Measurements from ENCODE around the gene NPC1.

Gene NPC1

GRCh38 chr18:23586249-23587196, at the start of gene NPC1:
Gene NPC1 (minus strand): TSS chr18:23586506. CDS start chr18:23586343, 163 bp downstream.
- Histone ChIP-seq H3K4me3 (ENCODE audit: low read depth, low read length) (peak within 1 kb of the TSS; percentile 75), H3K27me3 (ENCODE audit: insufficient read depth, low read depth, severe bottlenecking) (no peaks in the 10 kb centered on the region), H3K36me3 (no peaks in the 10 kb centered on the region), H3K9me3 (ENCODE audit: severe bottlenecking) (no peaks in the 10 kb centered on the region), H3K27ac (peak within 1 kb of the TSS; percentile 79)
- TF ChIP-seq, protein P1, sequence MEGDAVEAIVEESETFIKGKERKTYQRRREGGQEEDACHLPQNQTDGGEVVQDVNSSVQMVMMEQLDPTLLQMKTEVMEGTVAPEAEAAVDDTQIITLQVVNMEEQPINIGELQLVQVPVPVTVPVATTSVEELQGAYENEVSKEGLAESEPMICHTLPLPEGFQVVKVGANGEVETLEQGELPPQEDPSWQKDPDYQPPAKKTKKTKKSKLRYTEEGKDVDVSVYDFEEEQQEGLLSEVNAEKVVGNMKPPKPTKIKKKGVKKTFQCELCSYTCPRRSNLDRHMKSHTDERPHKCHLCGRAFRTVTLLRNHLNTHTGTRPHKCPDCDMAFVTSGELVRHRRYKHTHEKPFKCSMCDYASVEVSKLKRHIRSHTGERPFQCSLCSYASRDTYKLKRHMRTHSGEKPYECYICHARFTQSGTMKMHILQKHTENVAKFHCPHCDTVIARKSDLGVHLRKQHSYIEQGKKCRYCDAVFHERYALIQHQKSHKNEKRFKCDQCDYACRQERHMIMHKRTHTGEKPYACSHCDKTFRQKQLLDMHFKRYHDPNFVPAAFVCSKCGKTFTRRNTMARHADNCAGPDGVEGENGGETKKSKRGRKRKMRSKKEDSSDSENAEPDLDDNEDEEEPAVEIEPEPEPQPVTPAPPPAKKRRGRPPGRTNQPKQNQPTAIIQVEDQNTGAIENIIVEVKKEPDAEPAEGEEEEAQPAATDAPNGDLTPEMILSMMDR (IDR thresholded peaks at IDR 0.05; ENCODE audit: low read depth, low read length) = peak; percentile 87
- peak; percentile 90 for DNase-seq

- H3K27ac ChIP-seq = no peak overlapping the region
Observed at GRCh38 chr18:23636071-23636399, 49.7 kb upstream of the NPC1 start.

DNA sequence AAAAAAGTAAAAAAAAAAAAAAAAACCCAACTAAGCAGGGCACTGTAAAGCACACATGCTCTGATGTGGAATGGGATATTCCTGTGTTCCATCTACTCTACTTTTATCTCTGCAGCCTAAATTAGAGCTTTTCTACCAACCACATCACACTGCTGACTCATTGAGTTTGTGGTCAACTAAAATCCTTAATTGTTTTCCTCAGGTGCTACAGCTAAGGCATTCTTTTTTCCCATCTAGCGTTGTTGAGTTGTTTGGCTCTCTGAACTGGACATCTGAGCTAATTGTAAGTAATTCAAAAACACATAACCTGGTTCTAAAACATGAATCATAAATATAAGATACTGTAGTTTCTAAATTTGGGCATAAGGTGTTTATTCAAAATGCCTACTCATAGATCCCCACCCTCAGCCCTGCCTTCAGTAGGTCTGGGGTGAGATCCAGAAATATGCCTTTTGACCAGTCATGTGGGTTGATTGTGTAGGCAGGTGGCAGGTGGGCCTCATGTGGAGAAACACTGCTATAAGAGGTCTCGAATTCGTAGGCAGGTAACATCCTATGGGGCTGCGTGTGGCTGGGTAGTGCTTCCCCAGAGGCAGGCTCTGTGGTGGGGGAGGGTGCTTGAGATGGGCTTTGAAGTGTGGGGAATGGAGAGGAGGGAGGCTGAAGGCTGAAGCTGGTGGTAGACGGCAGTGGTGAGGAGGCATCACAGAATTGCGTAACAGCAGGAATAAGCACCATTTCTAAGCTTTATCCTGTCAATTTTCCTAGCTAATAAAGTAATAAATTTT, 49.2 kb upstream of the NPC1 start:
- Histone ChIP-seq H3K9me3 (ENCODE audit: severe bottlenecking) (no peaks in the 10 kb centered on the region), H3K27me3 (ENCODE audit: insufficient read depth, low read depth, severe bottlenecking) (no peaks in the 10 kb centered on the region), H3K36me3 (no peaks in the 10 kb centered on the region), H3K27ac (no peak overlapping the region), H3K4me3 (ENCODE audit: low read depth, low read length) (no peak overlapping the region)
- no peak for DNase-seq
- TF ChIP-seq, protein P1 (IDR thresholded peaks at IDR 0.05; ENCODE audit: low read depth, low read length) = no peak

More at GRCh38 chr18:23636071-23636399, 49.7 kb upstream of the NPC1 start:
- no peak overlapping the region for H3K4me3 ChIP-seq (ENCODE audit: low read depth, low read length)
- H3K36me3 ChIP-seq = no peaks in the 10 kb centered on the region
- no peaks in the 10 kb centered on the region for H3K27me3 ChIP-seq (ENCODE audit: insufficient read depth, low read depth, severe bottlenecking)
- H3K9me3 ChIP-seq (ENCODE audit: severe bottlenecking) = no peaks in the 10 kb centered on the region
- DNase-seq = no peak
- TF ChIP-seq, protein P1 (IDR thresholded peaks at IDR 0.05; ENCODE audit: low read depth, low read length) = no peak

DNA sequence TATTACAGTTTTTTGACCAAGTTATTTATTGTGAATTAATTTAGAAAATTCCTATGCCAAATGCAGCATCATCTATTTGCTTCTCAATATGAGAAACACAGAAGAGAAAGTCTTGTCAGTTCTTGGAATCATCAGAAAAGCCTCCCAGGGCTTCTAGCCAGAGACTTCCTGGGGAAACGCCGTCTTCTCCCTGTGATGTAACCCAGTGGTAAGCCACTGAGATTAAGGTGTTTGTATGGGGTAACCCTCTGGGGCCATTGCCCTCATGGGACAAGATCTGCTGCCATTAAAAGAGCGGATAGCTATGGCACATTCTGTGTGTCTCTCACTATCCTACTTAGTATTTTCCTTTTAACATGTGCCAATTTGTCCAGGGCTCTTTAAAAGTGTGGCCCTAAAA, 48.4 kb upstream of the NPC1 start:
- TF ChIP-seq, protein P1 (IDR thresholded peaks at IDR 0.05; ENCODE audit: low read depth, low read length) = no peak
- Histone ChIP-seq H3K36me3 (no peaks in the 10 kb centered on the region), H3K9me3 (ENCODE audit: severe bottlenecking) (no peaks in the 10 kb centered on the region), H3K27ac (no peak overlapping the region), H3K4me3 (ENCODE audit: low read depth, low read length) (no peak overlapping the region), H3K27me3 (ENCODE audit: insufficient read depth, low read depth, severe bottlenecking) (no peaks in the 10 kb centered on the region)
- DNase-seq = no peak

GRCh38 chr18:23632615-23633014, 46.3 kb upstream of the NPC1 start:
- TF ChIP-seq, protein P1 (IDR thresholded peaks at IDR 0.05; ENCODE audit: low read depth, low read length) = no peak
- no peaks in the 10 kb centered on the region for H3K9me3 ChIP-seq (ENCODE audit: severe bottlenecking)
- H3K4me3 ChIP-seq (ENCODE audit: low read depth, low read length) = no peak overlapping the region
- H3K27me3 ChIP-seq (ENCODE audit: insufficient read depth, low read depth, severe bottlenecking) = no peaks in the 10 kb centered on the region
- no peak overlapping the region for H3K27ac ChIP-seq
- DNase-seq = no peak
- no peaks in the 10 kb centered on the region for H3K36me3 ChIP-seq
